ENCODE data around the gene KIF5B. TPM values are rescaled to one million over a fixed set of nuclear protein-coding genes. Genes with fewer than 3 reads are reported as not detected.
A peak's percentile ranks its signal among the peaks of the same experiment; 100 is the strongest.
"Not testable (repeated sequence)": the region's sequence is repeated elsewhere in the genome, so short reads cannot be mapped to it uniquely, and the experiment has no call there.

The KIF5B gene
- total RNA-seq, 1 donor from 2014 or later = 138 TPM

GRCh38 chr10:31978156-31978483 lies 78.1 kb downstream of the KIF5B start:
- DNase-seq (ENCODE audit: missing footprints) (no peak), ATAC-seq (no peak)
- intact Hi-C loops (cut with DNase I) = no loop called here

- DNase-seq (ENCODE audit: missing footprints) (no peak), ATAC-seq (peak; percentile 42)
- intact Hi-C loops (cut with DNase I) = no loop called here
These were observed 78.6 kb downstream of the KIF5B start for GRCh38 chr10:31977440-31978155.

GRCh38 chr10:31975157-31975765 lies 81.0 kb downstream of the KIF5B start:
- ATAC-seq (no peak), DNase-seq (ENCODE audit: missing footprints) (no peak)
- intact Hi-C loops (cut with DNase I) = no loop called here

GRCh38 chr10:31974434-31975124 lies 81.6 kb downstream of the KIF5B start:
- intact Hi-C loops (cut with DNase I) = no loop called here
- DNase-seq (ENCODE audit: missing footprints) = no peak
- no peak for ATAC-seq

GRCh38 chr10:31972519-31973041 lies 83.6 kb downstream of the KIF5B start:
- intact Hi-C loops (cut with DNase I) = no loop called here
- DNase-seq (ENCODE audit: missing footprints) (no peak), ATAC-seq (no peak)

GRCh38 chr10:31969847-31970246 lies 86.4 kb downstream of the KIF5B start:
- DNase-seq (ENCODE audit: missing footprints); intact Hi-C loops (cut with DNase I); ATAC-seq: not testable (repeated sequence)

GRCh38 chr10:31963589-31963980 lies 92.6 kb downstream of the KIF5B start:
- intact Hi-C loops (cut with DNase I) = no loop called here
- ATAC-seq (no peak), DNase-seq (ENCODE audit: missing footprints) (no peak)

GRCh38 chr10:31962826-31963588 lies 93.2 kb downstream of the KIF5B start:
- intact Hi-C loops (cut with DNase I) = no loop called here
- DNase-seq (ENCODE audit: missing footprints) = no peak
- no peak for ATAC-seq

GRCh38 chr10:31961277-31962074 lies 94.7 kb downstream of the KIF5B start:
- intact Hi-C loops (cut with DNase I) = no loop called here
- DNase-seq (ENCODE audit: missing footprints) = no peak

GRCh38 chr10:31959461-31960173 lies 96.6 kb downstream of the KIF5B start:
- ATAC-seq = peak; percentile 31
- intact Hi-C loops (cut with DNase I) = no loop called here

More at GRCh38 chr10:31961277-31962074, 94.7 kb downstream of the KIF5B start:
- ATAC-seq = no peak

More at GRCh38 chr10:31959461-31960173, 96.6 kb downstream of the KIF5B start:
- no peak for DNase-seq (ENCODE audit: missing footprints)

Other genes starting within 250 kb of the KIF5B start
- 21.5 TPM for gene ARHGAP12, start 127.6 kb downstream of the KIF5B start, total RNA-seq

Data from Right ventricle myocardium inferior (tissue), 1 donor.